HG02571 (cell line): Measurements from ENCODE around the gene PRKCSH.

Source experiments
- ATAC-seq: cut with Tn5 transposase; IDR thresholded peaks from one replicate; pipeline ENCODE4 v1.9.1; 2021; ENCODE audit warnings: mild to moderate bottlenecking, moderate library complexity; ENCODE audit not compliant: unreplicated experiment

PRKCSH gene

DNA sequence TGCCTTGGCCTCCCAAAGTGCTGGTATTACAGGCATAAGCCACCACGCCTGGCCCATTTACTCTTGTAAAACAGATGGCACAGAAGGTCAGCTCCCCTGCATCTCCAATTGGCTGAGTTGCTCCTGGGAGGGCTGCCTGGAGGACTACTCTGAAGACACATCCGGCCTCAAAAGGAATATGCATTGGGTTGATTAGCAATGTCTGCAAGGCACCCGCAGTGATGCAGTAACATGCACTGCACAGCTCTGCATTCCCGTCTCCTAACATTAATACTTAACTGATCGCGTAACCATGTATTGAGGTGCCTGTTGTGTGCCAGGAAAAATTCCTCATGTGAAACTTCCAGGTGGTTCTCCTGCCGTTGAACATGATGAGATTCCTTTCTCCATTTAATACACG is 40.4 kb downstream of the PRKCSH start:
- ATAC-seq: no peak

DNA sequence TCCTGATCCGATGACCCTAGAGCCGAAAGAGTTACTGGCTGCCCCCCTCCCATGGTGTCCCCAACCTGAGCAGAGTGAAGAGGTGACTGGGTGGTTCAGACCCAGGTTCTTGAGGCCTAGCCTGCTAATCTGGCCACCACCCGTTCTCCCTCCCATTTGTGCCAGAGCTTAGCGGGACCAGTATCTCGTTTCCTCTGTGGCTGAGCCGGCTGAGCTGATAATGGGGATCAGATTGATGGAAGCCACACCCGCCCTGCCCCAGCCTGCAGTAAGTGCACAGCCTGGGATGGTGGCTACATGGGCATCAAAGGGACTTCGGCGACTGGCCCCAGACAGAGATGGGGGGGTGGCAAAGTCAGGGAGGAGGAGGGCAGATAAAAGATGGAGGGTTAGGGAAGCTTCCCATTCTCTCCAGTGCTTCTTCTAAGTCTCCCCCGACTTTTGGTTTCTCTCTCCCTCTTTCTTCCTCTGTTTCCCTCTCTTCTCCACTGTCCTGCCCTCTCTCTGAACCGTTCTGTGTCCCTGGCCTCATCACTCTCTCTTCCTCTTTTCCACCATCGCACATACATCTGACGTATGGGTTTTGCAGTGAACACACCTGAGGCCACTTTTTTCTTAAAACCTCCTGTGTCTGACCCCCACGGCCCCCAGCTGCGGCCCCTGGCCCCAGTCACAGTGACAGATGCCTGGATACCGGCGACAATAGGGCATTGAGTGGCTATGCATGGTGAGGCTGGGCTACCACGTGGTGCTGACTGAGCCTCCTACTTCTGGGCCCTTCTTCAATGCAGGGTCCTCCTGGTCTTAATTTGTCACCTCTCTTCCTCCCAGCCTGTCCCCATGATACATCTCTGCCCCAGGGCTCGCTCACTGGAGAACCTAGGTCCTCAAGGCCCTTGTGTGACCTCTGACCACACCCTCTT is 43.0 kb downstream of the PRKCSH start:
- no peak for ATAC-seq

DNA sequence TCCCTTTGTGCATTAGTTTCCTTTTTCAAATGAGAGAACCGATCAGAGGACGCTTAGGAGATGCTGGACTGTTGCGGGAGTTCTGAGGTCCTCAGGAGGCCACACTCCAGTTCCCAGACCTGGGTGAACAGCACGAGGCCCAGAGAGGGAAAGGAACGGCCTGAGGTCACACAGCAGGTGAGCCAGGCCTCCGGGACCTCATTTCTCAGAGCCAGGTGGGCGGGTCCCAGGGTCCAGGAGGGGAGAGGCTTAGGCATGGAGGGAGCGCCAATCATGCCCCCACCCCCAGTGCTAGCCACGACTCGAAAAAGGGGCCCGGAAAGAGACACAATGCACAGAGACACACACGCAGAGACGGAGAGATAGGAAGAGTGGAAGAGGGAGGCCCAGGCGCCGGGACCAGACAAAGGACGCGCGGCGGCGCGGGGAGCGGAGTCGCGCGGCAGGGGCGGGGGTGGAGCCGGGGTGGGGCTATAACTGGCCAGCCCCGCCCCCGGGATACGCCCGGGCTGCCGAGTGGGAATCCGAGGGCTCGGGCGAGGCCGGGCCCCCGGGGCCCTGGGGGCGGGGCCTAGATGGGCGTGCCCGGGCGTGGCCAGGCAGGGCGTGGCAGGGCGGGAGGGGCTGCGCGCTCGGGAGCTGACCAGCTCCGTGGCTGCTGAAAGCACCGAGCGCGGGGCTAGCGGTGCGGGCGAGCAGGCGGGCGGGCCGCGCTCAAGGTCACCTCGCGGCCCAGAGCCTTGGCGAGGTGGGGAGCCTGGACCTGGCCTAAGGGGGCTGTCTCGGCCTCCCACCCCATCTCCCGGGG is 43.9 kb downstream of the PRKCSH start:
- no peak for ATAC-seq

- ATAC-seq: no peak
Observed at GRCh38 chr19:11479898-11480714, 44.7 kb downstream of the PRKCSH start.

DNA sequence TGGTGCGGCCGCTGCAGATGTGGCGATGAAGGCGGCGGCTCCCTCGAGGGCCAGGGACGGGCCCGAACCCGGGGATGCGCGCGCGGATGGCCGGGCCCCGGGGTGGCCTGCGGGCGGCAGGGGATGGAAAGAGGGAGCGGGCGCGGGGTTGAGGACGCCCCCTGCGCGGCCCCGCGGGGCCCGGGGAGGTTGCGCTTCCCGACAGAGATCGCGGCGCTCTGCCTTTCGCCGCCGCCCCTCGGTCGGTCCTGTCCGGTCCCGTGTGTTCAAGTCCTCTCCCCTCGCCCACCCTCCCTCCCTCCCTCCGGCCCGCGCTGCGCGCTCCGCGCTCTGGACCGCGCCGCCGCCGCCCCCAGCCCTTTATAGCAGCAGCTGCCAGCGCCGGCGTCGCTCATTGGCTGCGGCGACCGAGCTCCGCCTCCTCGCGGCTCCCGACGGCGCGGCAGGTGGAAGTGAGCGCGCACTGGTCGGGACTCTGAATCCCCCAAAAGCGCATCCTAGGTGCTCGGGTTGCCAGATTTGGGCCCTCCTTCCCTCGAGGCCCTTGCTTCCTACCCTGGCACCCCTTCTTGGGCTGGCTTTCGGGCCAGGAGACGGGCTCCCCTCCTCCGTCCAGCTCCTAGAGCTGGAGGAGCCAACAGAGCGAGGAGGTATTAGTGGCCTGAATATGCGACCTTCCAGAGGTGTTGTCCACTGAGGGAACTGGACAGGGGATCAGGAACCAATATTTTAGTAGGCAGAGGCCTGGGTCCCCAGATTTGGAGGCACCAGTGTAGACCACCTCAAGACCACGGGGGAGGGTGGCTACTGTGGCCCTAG is 45.5 kb downstream of the PRKCSH start, which contains the start of gene ELAVL3:
ELAVL3 (minus strand) TSS at position 332 of the 819 bp plus-strand sequence. CDS start 438 bp downstream, outside the sequence.
- ATAC-seq: no peak

DNA sequence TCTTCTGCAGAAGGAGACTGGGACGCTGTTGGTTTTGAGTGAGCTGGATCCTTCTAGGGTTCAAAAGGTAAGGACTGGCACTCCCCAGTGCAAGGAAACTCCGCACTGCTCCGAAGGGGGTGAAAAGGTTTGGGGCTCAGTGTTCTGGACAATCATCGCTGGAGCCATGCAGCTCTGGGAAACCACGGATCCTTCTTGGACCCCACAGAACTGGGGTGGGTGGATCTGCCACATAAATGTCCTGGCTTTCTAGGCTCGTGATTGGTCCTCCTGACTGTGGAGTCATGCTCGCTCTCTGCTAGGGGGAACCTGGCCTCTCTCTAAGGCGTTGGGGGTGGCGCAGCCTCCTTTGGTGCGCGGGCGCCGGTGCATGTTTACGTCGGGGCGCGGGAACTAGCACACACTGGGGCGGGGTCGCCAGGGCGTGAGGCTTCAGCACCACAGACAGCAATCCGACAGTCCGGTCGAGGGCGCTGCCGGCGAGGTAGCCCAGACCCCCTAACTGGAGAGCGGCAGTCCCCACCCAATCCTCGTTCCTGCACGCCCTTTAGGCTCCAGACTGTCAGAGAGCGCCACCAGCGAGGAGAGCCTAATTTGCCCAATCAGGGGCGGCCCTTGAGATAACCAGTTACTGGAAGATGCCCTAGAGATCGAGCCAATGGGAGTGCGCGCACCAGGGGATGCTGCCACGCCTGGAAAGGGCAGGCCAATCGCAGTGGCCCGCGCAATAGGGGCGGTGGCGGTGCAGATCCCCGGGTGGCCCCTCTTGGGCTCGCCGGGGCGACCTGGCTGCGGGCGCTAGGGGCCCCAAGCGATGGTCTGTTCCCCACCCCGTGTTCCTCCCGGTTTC is 46.3 kb downstream of the PRKCSH start:
- peak; percentile 61 for ATAC-seq

DNA sequence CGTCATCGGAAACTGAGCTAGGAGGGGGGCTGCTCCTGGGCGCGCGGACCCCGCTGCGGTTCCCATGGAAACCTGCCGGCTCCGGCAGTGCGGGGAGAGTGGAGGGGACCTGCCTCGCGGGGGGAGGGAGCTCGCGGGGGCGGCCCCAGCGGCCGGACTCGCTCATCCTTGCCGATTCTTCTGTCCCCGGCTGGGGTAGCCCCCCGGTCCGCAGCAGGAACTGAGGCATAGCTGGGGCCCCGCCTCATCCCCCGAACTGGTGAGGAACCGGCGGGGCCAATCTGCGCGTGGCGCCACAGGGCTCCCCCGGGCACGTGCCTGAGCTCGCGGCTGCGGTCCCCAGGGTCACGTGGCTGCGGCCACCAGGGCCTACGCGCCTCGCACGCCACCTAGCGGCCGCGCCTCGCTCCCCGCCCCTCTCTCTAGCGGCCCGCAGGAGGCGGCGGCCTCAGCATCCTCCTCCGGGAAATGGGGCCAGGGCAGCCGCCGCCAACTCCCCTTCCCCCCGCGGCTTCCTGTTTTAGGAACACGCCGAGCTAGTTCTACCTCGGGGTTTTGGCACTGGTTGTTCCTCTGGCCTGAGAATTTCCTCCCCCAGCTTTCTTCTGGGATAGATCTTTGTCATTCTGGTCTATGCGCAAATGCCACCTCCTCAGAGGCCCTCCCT is 47.1 kb downstream of the PRKCSH start:
- peak; percentile 55 for ATAC-seq

GRCh38 chr19:11483366-11484111 is 48.1 kb downstream of the PRKCSH start:
- ATAC-seq: no peak

DNA sequence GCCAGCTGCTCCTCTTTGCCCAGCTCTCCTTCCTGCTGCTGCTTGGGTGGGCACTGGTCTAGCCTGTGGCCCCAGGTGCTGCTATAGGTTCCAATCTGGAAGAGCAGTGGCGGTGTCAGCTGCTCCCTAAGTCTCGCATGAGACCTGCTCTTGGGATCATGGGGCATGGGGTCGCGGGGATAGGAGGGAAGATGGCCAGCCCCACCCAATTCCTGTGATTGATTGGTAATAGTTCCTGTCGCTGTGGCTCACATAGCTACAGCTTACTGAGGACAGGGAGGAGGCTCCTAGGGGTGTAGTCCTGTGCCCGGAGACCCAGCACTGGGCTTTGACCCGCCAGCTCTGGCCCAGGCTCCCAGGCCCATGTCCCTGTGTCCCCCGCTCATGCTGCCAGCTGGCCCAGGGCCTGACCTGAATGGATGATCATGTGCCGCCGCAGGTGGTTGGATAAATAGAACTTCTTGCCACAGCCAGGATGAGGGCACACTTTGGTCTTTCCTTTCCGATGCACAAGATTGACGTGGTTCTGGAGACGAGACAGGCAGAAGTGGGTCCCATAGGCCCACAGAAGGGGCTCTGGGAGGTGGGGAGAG is 49.9 kb downstream of the PRKCSH start:
- ATAC-seq: no peak

DNA sequence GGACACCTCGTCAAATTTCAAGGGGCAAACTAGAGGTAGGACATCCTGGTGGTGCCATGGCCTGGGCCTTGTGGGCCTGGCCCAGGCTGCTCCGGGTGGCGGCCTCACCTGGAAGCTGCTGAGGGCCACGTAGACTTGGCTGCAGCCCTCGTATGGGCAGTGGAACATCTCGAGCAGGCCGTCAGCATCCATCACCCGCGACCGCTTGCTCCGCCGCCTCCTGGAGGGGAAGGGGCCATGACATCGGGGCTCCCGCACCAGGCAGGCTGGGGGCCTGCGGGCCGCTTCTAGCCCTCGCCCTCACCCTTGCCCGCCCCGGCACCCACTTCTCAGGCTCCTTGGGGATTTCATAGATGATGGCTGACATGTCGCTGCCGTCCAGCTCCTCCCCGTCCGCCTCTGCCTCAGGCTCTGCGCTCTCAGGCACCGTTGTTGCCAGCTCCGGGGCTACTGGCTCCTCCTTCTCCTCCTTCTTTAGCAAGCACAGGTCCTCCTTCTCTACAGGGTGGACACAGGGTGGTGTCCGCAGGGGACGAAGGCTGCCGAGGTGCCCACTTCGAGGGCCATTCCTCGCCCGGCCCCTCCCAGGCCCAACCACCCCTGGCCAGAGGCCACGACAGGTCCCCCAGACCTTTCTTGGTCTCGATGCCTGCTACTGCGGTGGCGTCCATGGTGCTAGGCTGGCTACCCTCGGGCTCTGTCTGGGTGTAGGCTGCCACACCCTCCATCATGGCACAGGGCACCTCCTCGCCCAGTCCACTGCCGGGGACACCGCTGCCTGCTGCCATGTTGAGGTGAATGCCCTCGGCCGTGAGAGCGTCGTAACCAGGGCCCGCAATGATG is 51.4 kb downstream of the PRKCSH start:
- ATAC-seq: no peak

DNA sequence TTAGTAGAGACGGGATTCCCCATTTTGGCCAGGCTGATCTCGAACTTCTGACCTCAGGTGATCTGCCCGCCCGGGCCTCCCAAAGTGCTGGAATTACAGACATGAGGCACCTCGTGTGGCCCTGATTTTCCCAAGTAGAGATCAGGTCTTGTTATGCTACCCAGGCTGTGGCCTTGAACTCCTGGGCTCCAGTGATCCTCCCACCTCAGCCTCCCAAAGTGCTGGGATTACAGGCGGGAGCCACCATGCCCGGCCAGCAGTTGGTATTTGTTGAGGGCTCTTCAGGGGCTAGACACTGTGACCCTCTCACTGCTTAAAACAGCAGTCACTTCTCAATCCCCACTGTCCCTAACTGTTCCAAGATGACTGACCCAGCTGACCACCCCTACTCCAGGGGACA is 53.9 kb downstream of the PRKCSH start:
- ATAC-seq: no peak

GRCh38 chr19:11494634-11495285 is 59.3 kb downstream of the PRKCSH start:
- ATAC-seq: no peak

DNA sequence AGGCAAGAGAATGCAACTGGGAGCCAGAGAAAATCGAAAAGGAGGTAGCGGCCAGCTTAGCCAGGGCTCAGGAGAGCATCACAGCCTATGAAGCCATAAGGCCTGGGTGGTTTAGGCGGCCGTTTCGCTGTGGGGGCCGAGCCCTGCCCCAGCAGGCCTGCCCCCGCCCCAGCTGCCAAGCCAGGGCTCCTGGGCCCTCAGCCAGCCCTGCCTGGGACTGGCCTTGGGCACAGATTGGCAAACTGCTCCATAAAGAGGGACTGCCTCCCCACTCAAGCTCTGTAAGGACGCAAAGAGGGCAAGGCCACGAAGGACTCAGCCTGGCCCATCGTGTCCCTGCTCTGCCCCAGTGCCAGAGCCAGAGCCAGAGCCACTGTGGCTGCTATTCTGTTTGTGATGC is 60.0 kb downstream of the PRKCSH start:
- no peak for ATAC-seq

DNA sequence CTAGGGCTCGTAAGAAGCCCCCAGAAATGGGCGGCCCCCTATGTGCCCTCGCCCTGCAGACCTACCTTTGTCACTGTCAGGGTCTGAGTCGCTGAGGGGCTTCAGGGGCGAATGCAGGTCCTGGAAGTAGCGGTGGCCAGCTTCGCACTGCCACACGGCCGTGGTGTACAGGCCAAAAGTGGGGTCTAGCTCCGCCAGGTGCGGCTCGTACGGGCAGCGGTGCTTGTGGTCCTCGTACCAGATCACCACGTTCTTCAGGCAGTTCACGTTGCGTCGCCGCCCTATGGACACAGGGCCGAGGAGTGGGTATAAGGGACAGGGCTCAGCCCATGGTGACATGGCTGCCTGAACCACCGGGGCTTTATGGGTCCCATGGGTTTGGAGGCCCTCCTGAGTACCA is 60.5 kb downstream of the PRKCSH start:
- no peak for ATAC-seq

GRCh38 chr19:11496391-11497163 is 61.1 kb downstream of the PRKCSH start:
- no peak for ATAC-seq
